ENCODE measurements around the gene CHFR.
"Not testable (repeated sequence)": the region's sequence is repeated elsewhere in the genome, so short reads cannot be mapped to it uniquely, and the experiment has no call there.

The CHFR gene

GRCh38 chr12:132806857-132807256, 80.5 kb downstream of the CHFR start:
- DNase-seq, result no peak

- DNase-seq, result no peak
Observed at GRCh38 chr12:132804426-132804861, 83.0 kb downstream of the CHFR start.

GRCh38 chr12:132803888-132804287, 83.5 kb downstream of the CHFR start:
- DNase-seq, result no peak

GRCh38 chr12:132803125-132803524, 84.3 kb downstream of the CHFR start:
- no peak for DNase-seq

- no peak for DNase-seq
Observed at GRCh38 chr12:132801741-132802140, 85.7 kb downstream of the CHFR start.

- no peak for DNase-seq
Observed at GRCh38 chr12:132798836-132799235, 88.6 kb downstream of the CHFR start.

- no peak for DNase-seq
Observed at GRCh38 chr12:132797820-132798570, 89.4 kb downstream of the CHFR start.

- DNase-seq, result no peak
Observed at GRCh38 chr12:132795847-132796246, 91.6 kb downstream of the CHFR start.

- DNase-seq, result not testable (repeated sequence)
Observed at GRCh38 chr12:132791940-132792339, 95.5 kb downstream of the CHFR start.

GRCh38 chr12:132789099-132789471, 98.3 kb downstream of the CHFR start:
- DNase-seq, result no peak

- no peak for DNase-seq
Observed at GRCh38 chr12:132788375-132789098, 98.9 kb downstream of the CHFR start.

- no peak for DNase-seq
Observed at GRCh38 chr12:132787877-132788276, 99.5 kb downstream of the CHFR start.

- no peak for DNase-seq
Observed at GRCh38 chr12:132786192-132786591, 101.2 kb downstream of the CHFR start.

- DNase-seq, result no peak
Observed at GRCh38 chr12:132784580-132784979, 102.8 kb downstream of the CHFR start.

GRCh38 chr12:132783917-132784531, 103.4 kb downstream of the CHFR start:
- DNase-seq, result no peak
